Progenitor cell of endocrine pancreas (in vitro differentiated cells): Measurements from ENCODE around the gene EME2. TPM values are rescaled to one million over a fixed set of nuclear protein-coding genes. Genes with fewer than 3 reads are reported as not detected.
"Not testable (repeated sequence)": the region's sequence is repeated elsewhere in the genome, so short reads cannot be mapped to it uniquely, and the experiment has no call there.

Experiments
- DNase-seq: peaks from one replicate; pipeline ENCODE4 v3.0.0; 2021; ENCODE audit warnings: low spot score; ENCODE audit not compliant: unreplicated experiment
- H3K27ac Mint-ChIP-seq: 2 replicates; pipeline ENCODE4 v1.8.0; 2021; ENCODE audit warnings: mild to moderate bottlenecking, moderate library complexity, mixed read lengths
- H3K27me3 Mint-ChIP-seq: 2 replicates; pipeline ENCODE4 v1.8.0; 2021; ENCODE audit warnings: mixed read lengths
- H3K36me3 Mint-ChIP-seq: 2 replicates; pipeline ENCODE4 v1.8.0; 2022; ENCODE audit warnings: mixed read lengths; ENCODE audit not compliant: insufficient read depth
- H3K4me1 Mint-ChIP-seq: 2 replicates; pipeline ENCODE4 v1.8.0; 2021; ENCODE audit warnings: low read depth, mixed read lengths
- H3K4me3 Mint-ChIP-seq: 2 replicates; pipeline ENCODE4 v1.8.0; 2021; ENCODE audit warnings: low read depth, mild to moderate bottlenecking, moderate library complexity, mixed read lengths
- H3K9me3 Mint-ChIP-seq: 2 replicates; pipeline ENCODE4 v1.8.0; 2021; ENCODE audit warnings: low read depth, mixed read lengths
- CTCF ChIP-seq: fragments of 200-600 bp; sonication (generic); IDR thresholded peaks from one replicate; pipeline ENCODE4 v1.5.0; 2021; ENCODE audit warnings: antibody characterized with exemption, mild to moderate bottlenecking; ENCODE audit not compliant: unreplicated experiment
- total RNA-seq: library from RNA; stranded (reverse); gene quantifications from 2 replicates; pipeline ENCODE4 v1.2.1, GENCODE V29; 2021

The EME2 gene
- total RNA-seq, 1 donor from 2014 or later, result 50.6 TPM

DNA sequence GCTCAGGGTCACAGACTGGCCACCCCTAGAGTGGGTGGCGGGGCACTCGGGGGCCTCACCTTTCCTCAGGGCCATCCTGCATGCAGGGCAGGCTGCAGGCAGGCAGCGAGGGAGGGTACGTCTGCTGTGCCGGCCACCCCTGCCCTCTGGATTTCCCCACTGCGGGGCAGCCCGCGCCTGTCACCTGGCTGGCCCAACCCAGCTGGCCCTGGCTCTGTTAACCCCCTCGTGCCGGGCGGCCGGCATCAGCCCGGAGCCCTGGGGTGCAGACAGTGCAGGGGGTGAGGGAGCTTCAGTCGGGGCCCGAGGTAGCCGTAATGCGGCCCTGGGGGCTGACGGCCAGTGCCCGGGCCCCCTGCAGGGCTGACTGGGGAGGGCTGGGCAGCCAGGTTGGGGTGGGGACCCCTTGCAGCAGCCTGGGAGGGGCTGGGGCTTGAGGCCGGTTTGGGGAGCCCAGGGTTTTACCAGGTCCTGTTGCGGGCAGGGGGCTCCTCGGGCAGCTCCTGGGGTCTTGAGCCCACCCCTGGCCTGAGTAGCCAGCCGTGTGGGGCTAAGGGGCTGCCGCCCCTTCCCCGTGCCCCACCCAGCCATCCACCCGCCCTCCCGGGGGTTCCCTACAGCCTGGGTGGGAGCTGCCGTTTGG is 21.1 kb downstream of the EME2 start, which contains the start of gene IGFALS:
IGFALS (minus strand) TSS at position 128 of the 643 bp plus-strand sequence; CDS start at position 75, 53 bp downstream.
- H3K27me3 Mint-ChIP-seq, result no peaks in the 10 kb centered on the region
- no peak for TF ChIP-seq CTCF

GRCh38 chr16:1794221-1794871 is 21.7 kb downstream of the EME2 start:
- peak; percentile 33 for DNase-seq
- Mint-ChIP-seq H3K27me3 (no peaks in the 10 kb centered on the region), H3K36me3 (peaks cover 5% of the 10 kb centered on the region), H3K4me1 (peaks cover 3% of the 10 kb centered on the region), H3K27ac (peak overlapping the region; percentile 62), H3K4me3 (no peak overlapping the region), H3K9me3 (peaks cover 5% of the 10 kb centered on the region)
- no peak for TF ChIP-seq CTCF

More for the DNA sequence above, 21.1 kb downstream of the EME2 start, which contains the start of gene IGFALS:
- Mint-ChIP-seq H3K27ac (peak within 1 kb of the TSS; percentile 62), H3K4me1 (peaks cover 3% of the 10 kb centered on the region), H3K9me3 (no peaks in the 10 kb centered on the region), H3K36me3 (peaks cover 6% of the 10 kb centered on the region), H3K4me3 (no peak within 1 kb of the TSS)
- DNase-seq, result peak; percentile 9

GRCh38 chr16:1794908-1795666 is 22.5 kb downstream of the EME2 start:
- H3K27me3 Mint-ChIP-seq, result no peaks in the 10 kb centered on the region
- DNase-seq, result no peak
- no peak for TF ChIP-seq CTCF
- H3K4me3 Mint-ChIP-seq, result no peak overlapping the region
- peaks cover 3% of the 10 kb centered on the region for H3K4me1 Mint-ChIP-seq
- H3K9me3 Mint-ChIP-seq, result peaks cover 7% of the 10 kb centered on the region
- peaks cover 8% of the 10 kb centered on the region for H3K36me3 Mint-ChIP-seq
- H3K27ac Mint-ChIP-seq, result no peak overlapping the region

- not testable (repeated sequence) for DNase-seq, H3K9me3 Mint-ChIP-seq, H3K27me3 Mint-ChIP-seq, H3K4me3 Mint-ChIP-seq, H3K4me1 Mint-ChIP-seq, H3K27ac Mint-ChIP-seq
- peaks cover 14% of the 10 kb centered on the region for H3K36me3 Mint-ChIP-seq
Observed at GRCh38 chr16:1799263-1799662, 26.7 kb downstream of the EME2 start.

- DNase-seq, result no peak
- Mint-ChIP-seq H3K27ac (no peak overlapping the region), H3K4me1 (no peaks in the 10 kb centered on the region), H3K4me3 (no peak overlapping the region), H3K27me3 (no peaks in the 10 kb centered on the region), H3K36me3 (peaks cover 17% of the 10 kb centered on the region), H3K9me3 (peaks cover 7% of the 10 kb centered on the region)
- no peak for TF ChIP-seq CTCF
Observed at GRCh38 chr16:1800701-1801100, 28.1 kb downstream of the EME2 start.
